B cell (primary cell): ENCODE measurements around the gene HOXA10. TPM values are rescaled to one million over a fixed set of nuclear protein-coding genes. Genes with fewer than 3 reads are reported as not detected.

Source experiments
- ATAC-seq: fragments of 200-7000 bp; cut with Tn5 transposase; one replicate; pipeline ENCODE4 v1.10.0; 2021; ENCODE audit warnings: low read depth, mild to moderate bottlenecking, moderate number of reproducible peaks, moderate library complexity
- CTCF ChIA-PET: fragments of 350-600 bp; sonication (Branson Sonifier 250); formaldehyde crosslinking; loops from one replicate; lab custom pipeline; 2021; ENCODE audit warnings: antibody characterized with exemption, inconsistent platforms; lab: Charles Lee
- POLR2A ChIA-PET: fragments of 350-600 bp; sonication (Branson Sonifier 250); formaldehyde crosslinking; loops from one replicate; lab custom pipeline; 2021; ENCODE audit warnings: antibody characterized with exemption; lab: Charles Lee
- DNase-seq: peaks from one replicate; pipeline ENCODE4 v3.0.0; 2013
- H2AFZ ChIP-seq: 2 replicates; pipeline ENCODE4 v1.6.1; 2012; ENCODE audit warnings: mild to moderate bottlenecking, low read depth, low read length; ENCODE audit not compliant: insufficient read depth, poor library complexity, severe bottlenecking
- H3K27ac ChIP-seq, 2 donors: 1 replicate in 1 of 2; 2 replicates in 1 of 2; pipeline ENCODE4 v1.5.1; 2012 to 2013; ENCODE audit warnings: low read length in 2 of 2, mild to moderate bottlenecking in 2 of 2, moderate library complexity in 1 of 2
- H3K27me3 ChIP-seq, 4 experiments: fragments of 200-600 bp in 1 of 4; sonication (generic) in 1 of 4; replicated peaks in 1 of 4; 1 replicate in 2 of 4; 2 replicates in 2 of 4; pipeline versions ENCODE4 v1.6.1 to v1.7.0; 2013 to 2016; ENCODE audit warnings: low read length in 3 of 4, mild to moderate bottlenecking in 2 of 4, mixed read lengths in 1 of 4, moderate library complexity in 1 of 4; ENCODE audit not compliant: insufficient read depth in 4 of 4, control insufficient read depth in 3 of 4; ENCODE audit errors: control extremely low read depth in 1 of 4
- H3K36me3 ChIP-seq, 2 experiments: replicated peaks in 1 of 2; 1 replicate in 1 of 2; 2 replicates in 1 of 2; pipeline versions ENCODE4 v1.6.1 to v1.7.1; 2013; ENCODE audit warnings: low read length in 1 of 2; ENCODE audit not compliant: insufficient read depth in 2 of 2, control insufficient read depth in 1 of 2; ENCODE audit errors: control extremely low read depth in 1 of 2, extremely low read depth in 1 of 2
- H3K4me1 ChIP-seq, 2 donors: fragments of 200-600 bp in 1 of 2; sonication (generic) in 1 of 2; 1 replicate in 1 of 2; 2 replicates in 1 of 2; pipeline versions ENCODE4 v1.5.1 to v1.6.1; 2013 to 2017; ENCODE audit warnings: low read length in 2 of 2; ENCODE audit not compliant: control insufficient read depth in 2 of 2, insufficient read depth in 2 of 2
- H3K4me2 ChIP-seq: replicated peaks from 2 replicates; pipeline ENCODE3; 2012; ENCODE audit warnings: mild to moderate bottlenecking, low read depth, low read length; ENCODE audit not compliant: poor library complexity, severe bottlenecking
- H3K4me3 ChIP-seq, 5 experiments: fragments of 200-600 bp in 1 of 5; sonication (generic) in 1 of 5; 1 replicate in 3 of 5; 2 replicates in 2 of 5; pipeline versions ENCODE4 v1.5.1 to v1.7.0; 2011 to 2016; ENCODE audit warnings: low read length in 4 of 5, mild to moderate bottlenecking in 4 of 5, low read depth in 2 of 5, control low read depth in 1 of 5, moderate library complexity in 1 of 5; ENCODE audit not compliant: insufficient read depth in 1 of 5; ENCODE audit errors: control extremely low read depth in 1 of 5, extremely low read depth in 1 of 5
- H3K79me2 ChIP-seq: fragments of 200-600 bp; sonication (generic); one replicate; pipeline ENCODE4 v1.6.0; 2016; ENCODE audit warnings: low read length; ENCODE audit not compliant: control insufficient read depth, insufficient read depth
- H3K9ac ChIP-seq: fragments of 200-600 bp; sonication (generic); 2 replicates; pipeline ENCODE4 v1.6.1; 2017; ENCODE audit warnings: mild to moderate bottlenecking, low read length, moderate library complexity
- H3K9me3 ChIP-seq, 3 donors: one replicate each; pipeline versions ENCODE4 v1.6.1 to v1.7.1; 2013; ENCODE audit warnings: low read length in 2 of 3; ENCODE audit not compliant: control insufficient read depth in 2 of 3, insufficient read depth in 1 of 3; ENCODE audit errors: control extremely low read depth in 1 of 3
- H4K20me1 ChIP-seq: 2 replicates; pipeline ENCODE4 v1.6.0; 2012; ENCODE audit warnings: mild to moderate bottlenecking, low read length; ENCODE audit not compliant: insufficient read depth, control insufficient read depth, poor library complexity, severe bottlenecking
- H3K27ac Mint-ChIP-seq: one replicate; pipeline ENCODE4 v1.8.0; 2021; ENCODE audit warnings: mixed read lengths
- H3K27me3 Mint-ChIP-seq: one replicate; pipeline ENCODE4 v1.8.0; 2021; ENCODE audit warnings: mixed read lengths
- H3K4me1 Mint-ChIP-seq: one replicate; pipeline ENCODE4 v1.8.0; 2021; ENCODE audit warnings: mixed read lengths
- H3K4me3 Mint-ChIP-seq: one replicate; pipeline ENCODE4 v1.8.0; 2021; ENCODE audit warnings: mixed read lengths
- H3K9me3 Mint-ChIP-seq: one replicate; pipeline ENCODE4 v1.8.0; 2022; ENCODE audit warnings: mixed read lengths; ENCODE audit not compliant: insufficient read depth
- EZH2 ChIP-seq: IDR thresholded peaks from 2 replicates; pipeline ENCODE4 v1.6.1; 2012; ENCODE audit warnings: borderline replicate concordance, low read depth, mild to moderate bottlenecking, moderate library complexity, low read length; ENCODE audit not compliant: insufficient read depth, poor library complexity, severe bottlenecking
- WGBS: methylation state at CpG from one replicate; pipeline ENCODE4 v1.1.5; 2013; ENCODE audit warnings: missing lambda C conversion rate; ENCODE audit not compliant: insufficient coverage; 5-methylcytosine and 5-hydroxymethylcytosine counted together
- intact Hi-C: fragments of 100-400 bp; cut with micrococcal nuclease; formaldehyde crosslinking; loops from one replicate; pipeline ENCODE4 v1.10.0; 2022
- polyA plus RNA-seq: library from polyadenylated mRNA; depleted of rRNA; stranded (reverse); fragments of >200 nt; gene quantifications from 2 replicates; pipeline ENCODE4 v1.2.3, GENCODE V29; 2012
- total RNA-seq, 2 donors: library from RNA; stranded (reverse); fragments of 120-200 nt in 1 of 2; gene quantifications; 1 replicate in 1 of 2; 2 replicates in 1 of 2; pipeline versions ENCODE4 v1.2.3 to v1.2.4, GENCODE V29; 2013 to 2022
- TF ChIP-seq, protein P1 (sequence below): fragments of 200-600 bp; IDR thresholded peaks from one replicate; pipeline ENCODE4 v1.8.0; 2022; ENCODE audit warnings: antibody characterized with exemption, mild to moderate bottlenecking

The HOXA10 gene
- total and polyA plus RNA-seq, 2 donors (not counting 1 experiment from before 2014, with no cell fraction given), result not detected

DNA sequence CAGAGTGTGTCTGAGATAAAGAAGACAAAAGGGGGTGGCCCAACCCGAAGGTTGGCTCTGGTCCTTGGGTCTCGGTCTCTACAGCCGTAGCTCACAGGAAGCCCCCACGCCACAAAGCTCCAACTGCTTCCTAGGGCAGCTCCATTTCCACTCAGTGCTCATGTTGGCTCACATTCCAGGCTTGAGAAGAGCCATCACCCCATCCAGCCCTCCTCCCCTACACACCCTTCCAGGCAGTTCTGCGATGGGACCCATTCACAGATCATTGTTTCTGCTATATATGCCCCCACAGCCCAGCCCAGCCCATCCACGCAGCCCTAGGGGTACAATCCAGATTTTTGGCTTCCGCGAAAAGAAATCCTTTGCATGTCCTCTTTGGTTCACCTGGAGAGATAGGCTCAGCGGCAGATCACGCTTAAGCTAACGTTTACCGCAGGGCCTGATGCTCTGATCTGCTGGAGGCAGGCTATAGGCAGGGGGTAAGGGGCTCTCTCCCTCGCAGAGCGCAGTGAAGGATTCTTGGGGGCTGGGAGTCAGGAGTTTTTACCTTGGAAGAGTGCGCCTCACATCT, 17.1 kb upstream of the HOXA10 start:
- H3K36me3 ChIP-seq, result no peaks in the 10 kb centered on the region
- no peak overlapping the region for H2AFZ ChIP-seq
- peaks cover 39 to 64% of the 10 kb centered on the region in 2 donors for H3K4me1 ChIP-seq
- H4K20me1 ChIP-seq, result no peaks in the 10 kb centered on the region
- no peak overlapping the region for H3K27ac ChIP-seq
- H3K4me3 ChIP-seq, result no peak overlapping the region
- Mint-ChIP-seq H3K4me3 (peak overlapping the region; percentile 56), H3K27ac (peak overlapping the region; percentile 50), H3K27me3 (peaks cover 88% of the 10 kb centered on the region), H3K4me1 (peaks cover 31% of the 10 kb centered on the region), H3K9me3 (no peaks in the 10 kb centered on the region)
- H3K9me3 ChIP-seq, result peaks cover 2 to 58% (median 6%) of the 10 kb centered on the region in 3 donors
- ATAC-seq (no peak), DNase-seq (no peak)
- H3K4me2 ChIP-seq, result no peak overlapping the region
- no peak for TF ChIP-seq EZH2
- TF ChIP-seq, protein P1, sequence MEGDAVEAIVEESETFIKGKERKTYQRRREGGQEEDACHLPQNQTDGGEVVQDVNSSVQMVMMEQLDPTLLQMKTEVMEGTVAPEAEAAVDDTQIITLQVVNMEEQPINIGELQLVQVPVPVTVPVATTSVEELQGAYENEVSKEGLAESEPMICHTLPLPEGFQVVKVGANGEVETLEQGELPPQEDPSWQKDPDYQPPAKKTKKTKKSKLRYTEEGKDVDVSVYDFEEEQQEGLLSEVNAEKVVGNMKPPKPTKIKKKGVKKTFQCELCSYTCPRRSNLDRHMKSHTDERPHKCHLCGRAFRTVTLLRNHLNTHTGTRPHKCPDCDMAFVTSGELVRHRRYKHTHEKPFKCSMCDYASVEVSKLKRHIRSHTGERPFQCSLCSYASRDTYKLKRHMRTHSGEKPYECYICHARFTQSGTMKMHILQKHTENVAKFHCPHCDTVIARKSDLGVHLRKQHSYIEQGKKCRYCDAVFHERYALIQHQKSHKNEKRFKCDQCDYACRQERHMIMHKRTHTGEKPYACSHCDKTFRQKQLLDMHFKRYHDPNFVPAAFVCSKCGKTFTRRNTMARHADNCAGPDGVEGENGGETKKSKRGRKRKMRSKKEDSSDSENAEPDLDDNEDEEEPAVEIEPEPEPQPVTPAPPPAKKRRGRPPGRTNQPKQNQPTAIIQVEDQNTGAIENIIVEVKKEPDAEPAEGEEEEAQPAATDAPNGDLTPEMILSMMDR, result no peak
- intact Hi-C loops, result loop anchor here (10.0 kb wide), 1 partner anchor 414 kb away; no protein-coding TSS in a partner anchor
- POLR2A ChIA-PET, result no interaction called here
- H3K9ac ChIP-seq, result no peak overlapping the region
- 35% methylated on average over 15 of the region's 15 CpGs for WGBS
- no peaks in the 10 kb centered on the region for H3K79me2 ChIP-seq
- CTCF ChIA-PET, result interaction anchor here (1.0 to 5.9 kb wide), 4 partner anchors 8 to 822 kb away, joined by 3 to 28 read pairs (median 4); no protein-coding TSS in a partner anchor
- H3K27me3 ChIP-seq, result peaks cover 2 to 97% (median 80%) of the 10 kb centered on the region in 4 experiments
